NCI-H1105 treated with DMSO at 0.1 percent for 48 hours (cell line): ENCODE results near the gene RIN3.

Source experiments
- DNase-seq: peaks from one replicate; lab custom pipeline; 2025; lab: John Stamatoyannopoulos, UW

The RIN3 gene

DNA sequence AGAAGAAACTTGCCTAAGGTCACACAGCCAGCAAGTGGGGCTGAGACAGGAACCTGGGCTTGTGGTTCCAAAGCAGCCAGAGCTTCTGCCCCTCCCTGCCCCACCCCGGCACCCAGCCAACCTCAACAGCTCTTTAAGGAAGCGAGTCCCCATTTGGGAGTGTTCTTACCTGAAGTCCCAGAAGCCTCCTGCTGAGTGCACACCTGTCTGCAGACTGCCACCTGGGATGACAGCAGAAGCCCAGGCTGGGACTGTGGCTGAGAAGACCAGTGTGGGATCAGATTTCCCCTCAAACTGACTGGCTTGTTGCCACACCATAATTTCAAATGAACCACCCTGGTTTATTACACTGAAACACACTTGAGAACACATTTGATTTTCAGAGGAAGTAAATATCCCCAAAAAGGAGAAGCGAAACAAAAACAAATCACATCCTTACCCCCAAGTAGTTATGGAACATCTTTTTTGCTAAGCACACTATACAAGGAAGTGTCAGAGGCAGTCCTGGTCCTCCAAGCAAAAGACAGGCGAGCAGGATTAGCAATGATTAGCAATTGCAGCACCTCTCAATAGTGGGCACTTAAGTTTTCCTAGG lies 6.3 kb upstream of the RIN3 start:
- peak; percentile 97 for DNase-seq

DNA sequence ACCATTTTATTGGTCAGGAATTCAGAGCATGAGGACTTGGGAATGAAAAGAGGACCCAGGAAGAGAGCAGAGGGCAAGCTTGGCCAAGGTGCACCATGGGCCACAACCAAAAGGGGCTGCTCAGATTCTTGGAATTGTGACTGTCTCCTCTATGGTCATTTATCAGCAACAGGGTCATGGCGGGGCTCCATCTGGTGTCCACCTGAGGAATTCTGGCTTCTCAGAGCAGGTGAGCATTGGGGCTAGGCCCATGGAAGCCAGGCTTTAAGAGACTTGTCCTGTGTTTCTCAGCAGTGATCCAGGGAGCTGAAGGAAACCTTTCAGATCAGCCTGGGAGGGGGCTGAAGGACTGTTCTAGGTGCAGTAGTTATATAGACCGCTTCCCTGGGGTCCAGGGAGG lies 2.6 kb upstream of the RIN3 start:
- no peak for DNase-seq

DNA sequence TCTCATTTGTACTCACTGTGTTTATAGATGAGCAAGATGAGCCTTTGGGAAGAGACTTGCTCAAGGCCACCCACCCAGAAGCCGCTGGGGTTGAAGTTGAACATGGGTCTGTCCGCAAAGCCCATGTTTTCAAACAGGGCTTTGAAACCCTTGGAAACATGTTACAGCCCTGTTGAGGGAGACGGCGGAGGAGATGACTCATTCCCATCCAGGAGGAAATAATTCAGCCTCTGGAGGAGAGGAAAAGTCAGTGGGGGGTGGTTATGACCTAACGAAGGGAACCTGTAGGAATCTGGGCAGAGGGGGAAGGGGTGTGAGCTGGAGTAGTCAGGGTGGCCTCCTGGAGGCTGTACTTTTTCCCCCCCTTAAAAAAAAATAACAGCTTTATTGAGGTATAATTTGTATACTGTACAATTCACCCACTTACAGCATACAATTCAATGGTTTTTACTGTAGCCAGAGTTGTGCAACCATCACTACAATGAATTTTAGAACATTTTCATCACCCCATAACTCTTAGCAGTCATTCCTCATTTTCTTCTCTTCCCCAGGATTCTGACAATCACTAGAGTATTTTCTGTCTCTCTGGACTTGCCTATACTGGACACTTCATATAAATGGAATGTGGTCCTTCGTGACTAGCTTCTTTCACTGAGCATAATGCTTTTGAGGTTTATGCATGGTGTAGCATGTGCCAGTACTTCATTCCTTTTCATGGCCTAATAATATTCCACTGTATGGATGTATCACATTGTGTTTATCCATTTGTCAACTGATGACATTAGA lies 1.9 kb upstream of the RIN3 start:
- DNase-seq, result no peak

DNA sequence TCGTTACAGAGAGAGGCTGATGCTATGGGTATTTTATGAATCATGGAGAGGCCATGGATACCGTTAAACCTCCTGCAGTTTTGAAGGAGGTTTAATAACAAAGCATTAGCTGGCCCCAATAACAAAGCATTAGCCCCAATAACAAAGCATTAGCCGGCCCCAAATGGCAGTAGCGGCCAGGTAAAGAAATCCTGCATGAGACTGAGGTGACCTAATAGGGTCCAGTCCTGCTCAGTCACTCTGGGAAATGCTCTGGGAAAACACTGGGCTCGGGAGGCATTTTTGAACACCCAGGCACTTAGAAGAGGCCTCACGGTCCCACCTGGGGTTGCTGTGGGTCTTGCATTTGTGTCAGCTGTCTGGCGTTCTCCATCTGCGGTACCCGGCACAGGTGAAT lies 776 bp upstream of the RIN3 start:
- no peak for DNase-seq

DNA sequence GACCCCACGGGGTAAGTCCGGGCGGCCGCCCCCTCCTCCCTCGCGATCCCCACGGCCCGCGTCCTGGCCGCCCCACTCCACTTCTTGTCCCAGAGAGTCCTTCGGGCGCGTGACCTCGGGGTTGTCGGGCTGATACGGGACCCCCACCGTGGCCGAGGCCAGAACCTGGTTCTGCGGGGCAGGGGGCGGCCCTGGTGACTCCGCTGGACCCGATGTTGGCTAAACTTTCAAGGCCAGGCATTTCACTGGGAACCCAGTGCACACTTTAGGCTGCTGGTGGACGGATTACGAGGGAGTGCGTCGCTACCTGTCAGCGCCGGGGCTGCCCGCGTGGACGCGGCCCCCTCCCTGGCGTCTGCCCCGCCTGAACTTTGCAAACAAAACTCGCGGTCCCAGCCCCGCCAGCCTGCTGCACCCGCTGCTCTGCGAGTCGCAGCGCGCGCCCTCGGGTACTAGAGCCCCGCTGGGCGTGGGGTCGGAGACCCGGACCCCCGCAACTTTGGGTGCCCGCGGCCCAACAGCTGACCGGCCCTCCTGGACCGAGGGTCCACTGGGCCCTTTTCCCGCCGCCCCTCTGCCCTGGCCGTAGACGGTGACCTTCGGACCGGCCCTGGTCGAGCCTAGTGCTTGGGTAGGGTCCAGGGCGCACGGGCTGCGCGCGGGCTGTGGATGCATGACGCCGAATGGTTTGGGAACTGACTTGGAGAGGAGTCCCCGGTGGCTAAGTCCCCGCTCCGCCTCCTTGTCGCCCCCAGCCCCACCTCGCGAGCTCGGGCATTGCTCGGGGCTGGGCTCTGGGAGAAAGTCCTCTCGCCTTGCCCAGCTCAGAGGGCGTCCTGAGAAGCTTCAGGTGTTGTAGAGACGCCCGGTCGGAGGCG lies 624 bp downstream of the RIN3 start:
- no peak for DNase-seq

DNA sequence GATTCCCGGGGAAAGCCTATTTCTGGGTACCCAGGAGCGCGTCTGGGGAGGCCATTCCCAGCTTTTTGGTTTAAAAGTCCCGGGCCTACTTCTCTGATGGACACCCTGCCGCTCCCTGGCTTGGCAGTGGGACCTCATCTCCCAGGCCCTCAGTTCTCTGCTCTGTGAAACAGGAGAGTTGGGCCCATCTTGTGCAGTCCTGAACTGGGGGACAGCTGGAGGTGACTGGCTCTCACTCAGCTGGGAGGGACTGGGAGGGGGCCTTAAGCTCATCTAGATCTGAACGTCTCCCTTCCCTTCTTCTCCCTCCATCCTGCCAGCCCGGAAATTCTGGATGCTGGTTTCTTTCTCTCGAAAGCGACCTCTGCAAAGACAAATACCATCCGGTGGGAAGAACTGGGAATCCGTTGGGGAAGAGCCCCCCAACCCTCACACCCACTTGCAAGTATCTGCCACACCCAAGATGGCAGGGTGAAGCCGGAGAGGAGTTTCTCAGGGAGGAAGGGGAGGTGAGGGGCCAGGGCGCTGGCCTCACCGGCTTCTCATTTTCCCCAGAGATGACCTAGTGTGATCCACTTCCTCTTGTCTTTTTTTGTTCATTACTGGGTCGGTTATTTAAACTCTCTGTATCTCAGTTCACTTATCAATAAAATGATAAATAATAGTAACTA lies 1.4 kb downstream of the RIN3 start:
- DNase-seq, result no peak

DNA sequence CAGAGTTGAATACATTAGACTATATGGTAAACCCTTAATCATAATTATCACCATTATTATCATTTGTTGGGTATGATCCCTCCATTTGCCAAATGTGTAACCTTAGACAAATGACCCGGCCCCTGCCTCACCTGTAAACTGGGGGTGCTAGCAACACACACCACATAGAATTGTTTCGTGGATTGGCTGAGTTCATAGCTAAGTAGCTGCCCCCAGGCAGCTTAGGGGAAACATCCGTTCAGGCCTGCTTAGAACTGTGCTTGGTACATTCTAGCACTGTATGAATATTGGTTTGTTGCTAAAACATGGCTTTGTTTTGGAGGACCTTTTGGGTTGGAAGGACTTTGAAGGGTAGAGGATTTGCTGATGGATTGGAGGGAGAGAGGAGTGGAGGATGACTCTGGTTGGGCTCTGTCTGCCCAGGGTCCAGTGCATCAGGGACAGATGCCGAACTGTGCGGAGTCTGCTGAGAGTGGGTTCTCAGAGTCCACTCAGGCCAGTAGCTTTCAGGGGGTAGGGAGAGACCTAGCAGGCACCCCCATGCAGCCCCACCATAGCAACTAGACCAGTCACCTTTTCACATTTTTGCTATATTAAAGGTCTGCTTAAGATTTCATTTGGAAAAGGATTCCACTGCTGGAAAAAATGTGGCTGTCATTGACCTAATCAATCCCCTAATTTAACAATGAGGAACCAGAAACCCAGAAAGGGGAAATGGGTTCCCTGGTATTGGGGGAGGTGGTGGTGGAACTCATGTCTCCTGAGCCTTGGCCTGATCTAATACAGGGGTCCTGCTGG lies 2.2 kb downstream of the RIN3 start:
- DNase-seq, result no peak

DNA sequence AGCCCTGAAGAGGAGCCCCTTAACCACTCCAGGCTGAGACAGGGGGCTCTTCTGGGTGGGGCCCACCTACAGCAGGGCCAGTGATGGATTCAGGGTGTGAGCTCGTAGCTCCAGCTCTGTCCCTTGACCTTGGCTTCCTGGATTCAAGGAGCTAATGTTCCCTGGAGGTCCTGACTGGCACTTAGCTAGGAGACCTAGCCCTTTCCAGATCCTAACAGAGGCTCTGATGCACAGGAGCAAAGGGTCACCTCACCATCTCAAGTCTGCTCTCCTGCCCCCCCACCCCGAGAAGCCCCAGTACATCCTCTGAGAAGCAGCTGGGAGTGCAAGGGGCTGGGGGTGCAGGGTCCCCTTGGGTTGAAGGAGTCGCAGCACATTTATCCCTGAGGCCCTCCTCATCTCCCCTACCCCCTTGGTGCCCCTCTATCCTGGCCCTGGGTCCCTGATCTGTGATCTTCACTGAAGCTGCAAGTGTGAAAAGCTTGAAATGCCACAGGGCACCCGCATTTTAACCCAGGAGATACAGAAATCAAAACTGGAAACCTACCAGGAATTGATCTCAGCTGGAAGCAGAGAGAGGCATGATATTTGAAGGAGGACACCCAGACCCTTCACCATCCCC lies 2.9 kb downstream of the RIN3 start:
- no peak for DNase-seq

DNA sequence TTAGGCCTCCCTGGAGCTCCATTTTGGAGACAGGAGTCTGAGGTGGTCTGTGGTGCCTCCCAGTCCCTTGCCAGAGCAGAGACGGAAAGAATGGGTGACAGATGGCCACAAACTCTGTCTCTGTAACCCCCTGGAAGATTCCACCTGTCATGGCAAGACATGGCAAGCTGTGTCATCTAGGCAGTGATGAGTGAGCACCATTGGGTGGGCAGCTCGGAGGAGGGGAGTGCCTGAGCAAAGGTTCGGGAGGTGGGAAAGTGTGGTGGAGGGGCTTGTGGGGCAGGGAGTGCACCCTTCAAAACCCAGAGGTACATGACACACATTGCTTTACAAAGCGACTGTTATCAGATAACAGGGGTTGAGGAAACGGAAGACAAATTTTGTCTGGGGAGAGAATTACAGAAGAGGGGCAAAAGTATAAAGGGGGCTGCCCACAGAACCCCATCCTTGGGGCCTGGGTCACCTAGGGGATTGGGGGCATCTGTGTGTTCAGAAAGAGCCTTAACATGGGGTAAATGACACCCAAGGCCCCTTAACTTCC lies 3.5 kb downstream of the RIN3 start:
- no peak for DNase-seq

DNA sequence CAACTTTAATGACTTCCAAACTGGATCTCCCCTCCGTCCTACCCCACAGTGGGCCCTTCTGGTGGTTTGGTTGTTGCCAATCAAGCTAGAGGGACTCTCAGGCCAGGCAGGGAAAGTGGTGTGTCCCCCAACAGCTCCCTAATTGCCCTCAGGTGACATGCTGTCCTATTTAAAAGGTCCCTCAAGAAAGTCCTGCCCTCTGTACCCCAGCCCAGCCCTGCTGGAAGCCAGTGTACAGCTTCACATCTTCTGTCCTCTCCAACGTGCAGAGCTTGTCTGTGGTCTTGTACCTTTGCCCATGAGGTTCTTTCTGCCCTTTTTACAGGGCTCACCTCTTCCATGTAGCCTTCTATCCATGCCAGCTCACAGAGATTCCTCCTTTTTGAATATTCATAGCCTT lies 4.2 kb downstream of the RIN3 start:
- no peak for DNase-seq

DNA sequence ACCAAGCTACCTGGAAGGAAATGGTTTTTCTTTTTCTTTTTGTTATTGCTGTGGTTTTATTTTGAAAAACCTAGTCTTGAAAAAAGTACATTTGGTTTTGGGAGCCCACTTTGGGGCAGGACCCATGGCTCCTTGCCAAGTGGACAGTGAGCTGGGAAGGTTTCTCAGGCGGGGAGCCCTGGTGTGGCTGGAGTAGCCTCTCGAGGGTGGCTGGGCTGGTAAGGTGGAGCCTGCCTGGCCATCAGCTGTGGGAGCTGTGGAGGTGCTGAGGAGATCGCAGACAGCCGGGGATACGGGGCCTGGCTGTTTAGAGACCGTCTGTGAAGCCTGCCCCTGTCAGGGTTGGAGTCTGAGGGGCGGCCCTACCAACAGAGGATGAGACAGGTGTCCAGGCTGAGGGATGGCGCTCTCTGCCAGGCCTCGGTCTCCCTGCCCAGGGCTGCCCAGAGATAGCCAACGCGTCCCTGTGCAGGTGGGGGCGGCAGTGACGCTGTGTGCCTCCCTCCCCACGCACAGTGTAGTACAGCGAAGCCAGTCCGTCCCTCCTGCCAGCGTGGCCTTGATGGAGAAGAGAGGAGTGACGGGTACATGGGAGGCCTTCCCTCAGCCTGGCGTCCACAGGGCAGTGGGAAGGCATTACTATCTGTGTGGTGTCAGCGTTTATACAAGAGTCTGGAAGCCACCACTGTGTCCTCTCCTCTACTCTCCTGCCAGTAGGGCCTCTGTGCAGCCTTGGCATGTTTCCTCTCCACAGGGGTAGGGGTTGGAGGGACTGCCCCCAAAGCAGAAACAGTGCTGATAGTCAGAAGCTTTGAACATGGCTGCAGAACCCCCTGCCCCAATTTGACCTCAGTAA lies 5.9 kb downstream of the RIN3 start:
- no peak for DNase-seq

DNA sequence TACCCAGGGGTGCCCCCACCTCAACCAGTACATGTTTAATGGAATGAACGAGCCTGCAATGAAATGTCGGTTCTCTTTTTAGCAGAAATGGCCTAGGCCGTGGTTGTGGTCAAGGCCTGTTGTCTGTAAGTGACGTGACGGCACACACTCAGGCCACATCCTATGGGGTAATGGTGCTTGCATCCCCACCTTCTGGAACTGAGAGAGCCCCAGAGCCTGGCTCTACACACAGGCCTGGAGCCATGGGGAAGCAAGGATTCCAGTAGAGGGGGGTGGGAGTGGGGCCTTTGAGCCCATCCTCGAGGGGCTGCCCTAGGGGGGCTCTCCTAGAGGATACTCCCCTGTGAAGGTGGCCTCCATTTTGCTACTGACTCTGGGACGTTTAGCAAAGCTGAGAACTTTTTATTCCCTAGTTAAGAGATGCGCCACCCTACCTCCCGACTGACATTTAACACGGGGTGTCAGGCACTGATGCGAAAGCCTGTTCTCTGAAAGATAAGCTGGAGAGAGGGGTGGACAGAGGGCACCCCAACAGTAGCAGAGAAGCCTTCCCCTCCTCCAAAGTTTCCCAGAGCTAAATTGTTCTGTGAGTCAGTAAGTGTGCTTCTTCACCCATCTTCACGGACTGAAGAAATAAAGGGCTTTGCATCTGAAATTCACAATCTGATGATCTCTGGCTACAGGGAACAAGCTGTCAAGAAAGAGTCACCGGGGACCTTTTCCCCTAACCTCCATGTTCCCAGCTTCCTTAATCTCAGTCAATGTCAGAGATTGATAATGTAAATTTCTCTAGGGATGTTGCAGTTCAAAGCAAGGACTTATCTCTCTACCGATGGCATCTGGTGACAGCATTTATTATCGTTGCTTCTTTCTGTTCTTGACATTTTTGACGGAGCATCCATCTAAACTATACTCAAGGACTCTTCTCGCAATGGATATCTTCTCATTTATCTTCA lies 6.8 kb downstream of the RIN3 start:
- no peak for DNase-seq

DNA sequence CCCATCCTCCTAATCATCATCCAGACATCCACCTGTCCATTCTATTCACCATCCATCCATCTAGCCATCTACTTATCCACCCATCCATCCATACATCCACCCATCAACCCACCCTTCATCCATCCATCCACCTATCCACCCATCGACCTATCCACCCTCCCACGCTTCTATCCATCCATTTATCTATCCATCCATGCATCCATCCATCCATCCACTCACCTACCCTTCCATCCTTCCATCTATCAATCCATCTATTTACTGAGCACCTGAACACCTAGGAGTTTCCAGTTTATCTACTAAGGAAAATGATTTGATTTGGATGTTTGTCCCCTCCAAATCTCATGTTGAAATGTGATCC lies 7.5 kb downstream of the RIN3 start:
- DNase-seq, result no peak

DNA sequence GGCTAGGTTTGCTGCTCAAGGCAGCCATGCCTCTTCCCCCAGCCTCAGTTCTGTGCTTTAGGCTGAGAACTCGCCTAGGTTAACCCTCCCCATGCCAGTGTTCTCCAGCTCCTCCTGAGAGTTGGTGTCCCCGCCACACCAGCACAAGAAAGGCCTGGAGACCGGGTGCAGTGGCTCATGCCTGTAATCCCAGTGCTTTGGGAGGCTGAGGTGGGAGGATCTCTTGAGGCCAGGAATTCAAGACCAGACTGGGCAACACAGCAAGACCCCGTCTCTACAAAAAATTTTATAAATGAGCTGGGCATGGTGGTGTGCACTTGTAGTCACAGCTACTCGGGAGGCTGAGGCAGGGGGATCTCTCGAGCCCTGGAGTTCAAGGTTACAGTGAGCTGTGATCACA lies 10.2 kb downstream of the RIN3 start:
- DNase-seq, result no peak

DNA sequence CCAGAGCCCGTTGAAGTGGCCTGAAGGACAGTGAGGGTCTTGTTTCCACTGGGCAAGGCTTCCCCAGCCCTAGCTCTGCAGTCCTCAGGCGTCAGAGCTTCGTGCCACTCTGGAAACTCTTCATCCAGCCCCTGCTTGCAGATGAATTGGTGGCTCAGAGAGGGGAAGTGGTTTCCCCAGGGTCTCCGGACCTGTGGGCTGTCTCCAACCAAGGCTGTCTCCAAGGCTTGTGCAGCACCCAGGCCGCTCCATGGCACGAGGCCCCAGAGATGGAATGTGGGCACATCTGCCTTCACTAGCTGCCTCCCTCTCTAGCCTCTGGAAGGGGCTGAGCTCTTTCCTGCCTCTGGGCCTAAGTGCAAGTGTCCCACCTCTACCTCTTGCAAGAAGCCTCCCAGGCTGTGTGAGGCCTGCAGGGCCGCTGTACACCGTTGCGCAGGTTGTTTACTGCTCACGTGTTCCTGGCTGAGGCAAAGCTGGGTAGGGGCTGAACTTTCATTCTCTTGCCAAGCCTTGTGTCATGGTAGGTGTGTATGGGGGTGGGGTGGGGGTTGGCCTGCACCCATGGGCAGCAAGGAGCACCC lies 11.1 kb downstream of the RIN3 start:
- DNase-seq, result no peak

DNA sequence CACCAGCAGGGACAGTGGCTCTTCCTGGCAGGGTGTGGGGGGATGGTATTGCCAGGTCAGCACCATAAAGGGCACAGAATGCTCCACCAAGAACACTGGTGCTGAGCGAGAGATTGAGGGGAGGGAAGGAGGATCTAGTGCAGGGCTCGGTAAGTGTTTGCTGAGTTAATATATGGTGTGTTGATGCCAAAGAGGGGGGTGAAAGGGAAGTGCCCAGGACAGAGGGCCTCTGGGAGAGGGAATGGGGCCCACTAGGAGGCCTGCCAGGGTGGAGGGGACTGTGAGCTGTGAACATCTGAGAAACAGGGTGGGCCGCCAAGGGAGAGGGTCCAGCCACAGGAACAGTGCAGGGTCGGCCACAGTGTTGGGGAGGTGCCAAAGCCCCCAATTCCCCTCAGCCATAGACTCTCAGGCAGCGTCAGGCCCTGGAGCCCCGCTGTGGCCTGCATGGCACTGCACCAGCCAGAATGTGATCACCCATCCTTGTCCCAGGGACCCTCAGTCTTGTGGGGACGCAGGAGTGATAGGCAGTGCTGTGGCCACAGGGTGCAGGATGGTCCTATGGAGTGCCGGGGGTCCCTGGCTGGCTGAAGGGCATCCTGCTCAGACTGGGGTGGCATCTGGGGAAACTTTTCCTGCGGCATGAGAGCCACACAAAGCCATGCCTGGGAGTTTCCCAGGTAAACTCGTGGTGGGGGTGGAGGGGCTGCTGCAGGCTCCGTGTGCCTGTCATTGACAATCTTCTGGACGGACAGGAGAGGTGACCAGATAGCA lies 11.9 kb downstream of the RIN3 start:
- no peak for DNase-seq

DNA sequence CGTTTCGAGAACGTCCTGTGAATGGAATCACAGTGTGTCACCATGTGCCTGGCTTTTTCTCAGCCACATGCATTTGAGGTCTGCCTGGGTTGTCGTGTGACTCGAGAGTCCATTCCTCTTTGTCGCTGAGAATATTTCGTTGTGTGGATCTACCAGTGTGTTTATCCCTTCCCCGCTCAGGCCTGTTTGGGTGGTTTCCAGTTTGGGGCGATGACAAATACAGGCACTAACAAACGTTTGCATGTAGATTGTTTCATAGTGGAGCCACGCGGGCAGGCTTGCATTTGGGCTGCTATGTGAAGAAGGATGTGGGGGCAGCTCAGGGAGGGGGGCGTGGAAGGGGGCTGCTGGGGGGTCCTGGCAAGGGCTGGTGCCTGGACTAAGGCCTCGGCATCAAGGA lies 14.1 kb downstream of the RIN3 start:
- no peak for DNase-seq
